HG02885 (cell line): ENCODE results near the gene GLUD1.
"Not testable (repeated sequence)": the region's sequence is repeated elsewhere in the genome, so short reads cannot be mapped to it uniquely, and the experiment has no call there.

Experiments used
- ATAC-seq: cut with Tn5 transposase; IDR thresholded peaks from one replicate; pipeline ENCODE4 v1.9.1; 2021; ENCODE audit warnings: mild to moderate bottlenecking; ENCODE audit not compliant: unreplicated experiment, poor library complexity

The GLUD1 gene

DNA sequence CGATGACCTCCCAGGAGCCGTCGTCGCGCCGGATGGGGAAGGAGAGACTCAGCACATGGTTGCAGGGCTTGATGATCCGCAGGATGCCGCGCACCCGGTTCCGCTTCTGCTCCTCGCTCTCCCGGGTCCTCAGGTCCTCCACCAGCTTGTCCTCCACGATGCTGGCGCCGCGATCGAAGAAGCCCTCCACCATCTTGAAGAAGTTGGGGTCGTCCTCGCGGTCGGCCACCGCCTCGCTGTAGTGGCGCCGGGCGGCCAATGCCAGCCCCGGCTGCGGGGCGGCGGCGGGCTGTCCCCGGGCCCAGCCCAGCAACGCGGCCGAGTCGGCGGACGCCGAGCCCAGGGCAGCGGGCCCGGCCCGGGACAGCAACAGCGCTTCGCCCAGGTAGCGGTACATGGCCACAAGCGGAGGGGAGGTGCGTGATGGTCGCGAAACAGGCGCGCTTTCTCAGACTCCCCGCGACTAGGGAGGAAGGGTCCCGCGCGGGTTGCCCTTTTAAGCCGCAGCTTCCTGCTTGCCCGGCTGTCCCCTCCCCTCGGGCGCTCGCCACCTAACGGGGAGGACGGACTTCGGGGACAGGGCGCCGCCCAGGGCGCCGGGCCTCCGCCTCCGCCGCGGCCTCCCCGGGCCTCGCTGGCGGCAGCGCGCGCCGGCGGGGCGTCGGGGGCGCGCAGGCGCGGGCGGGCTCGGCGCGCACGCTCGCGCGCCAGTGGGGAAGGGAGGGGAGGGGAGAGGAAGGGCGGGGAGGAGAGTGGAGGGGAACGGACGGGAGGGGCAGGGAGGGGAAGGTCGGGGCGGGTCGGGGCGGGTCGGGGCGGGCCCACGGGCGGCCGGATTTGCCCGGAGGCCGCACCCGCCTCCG lies at the start of gene GLUD1, which contains the start of gene SHLD2:
GLUD1 (minus strand) TSS at position 471 of the 863 bp plus-strand sequence; CDS start at position 397, 74 bp downstream.
SHLD2 (plus strand) TSS at position 834 of the 863 bp plus-strand sequence. CDS start 56,149 bp downstream, outside the sequence.
- peak; percentile 77 for ATAC-seq

DNA sequence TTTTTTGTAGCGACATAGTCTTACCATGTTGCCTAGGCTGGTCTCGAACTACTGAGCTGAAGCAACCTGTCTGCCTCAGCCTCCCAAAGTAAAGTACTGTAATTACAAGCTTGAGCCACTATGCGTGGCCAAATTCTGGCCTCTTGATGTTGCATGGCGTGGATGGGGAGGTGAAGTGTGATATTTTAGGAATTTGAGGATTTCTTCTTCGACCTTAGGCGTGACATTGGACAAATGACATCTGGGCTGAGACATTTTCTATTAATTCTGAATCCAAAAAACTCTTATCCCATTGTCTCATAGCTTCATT lies 48.4 kb upstream of the GLUD1 start:
- ATAC-seq = not testable (repeated sequence)

DNA sequence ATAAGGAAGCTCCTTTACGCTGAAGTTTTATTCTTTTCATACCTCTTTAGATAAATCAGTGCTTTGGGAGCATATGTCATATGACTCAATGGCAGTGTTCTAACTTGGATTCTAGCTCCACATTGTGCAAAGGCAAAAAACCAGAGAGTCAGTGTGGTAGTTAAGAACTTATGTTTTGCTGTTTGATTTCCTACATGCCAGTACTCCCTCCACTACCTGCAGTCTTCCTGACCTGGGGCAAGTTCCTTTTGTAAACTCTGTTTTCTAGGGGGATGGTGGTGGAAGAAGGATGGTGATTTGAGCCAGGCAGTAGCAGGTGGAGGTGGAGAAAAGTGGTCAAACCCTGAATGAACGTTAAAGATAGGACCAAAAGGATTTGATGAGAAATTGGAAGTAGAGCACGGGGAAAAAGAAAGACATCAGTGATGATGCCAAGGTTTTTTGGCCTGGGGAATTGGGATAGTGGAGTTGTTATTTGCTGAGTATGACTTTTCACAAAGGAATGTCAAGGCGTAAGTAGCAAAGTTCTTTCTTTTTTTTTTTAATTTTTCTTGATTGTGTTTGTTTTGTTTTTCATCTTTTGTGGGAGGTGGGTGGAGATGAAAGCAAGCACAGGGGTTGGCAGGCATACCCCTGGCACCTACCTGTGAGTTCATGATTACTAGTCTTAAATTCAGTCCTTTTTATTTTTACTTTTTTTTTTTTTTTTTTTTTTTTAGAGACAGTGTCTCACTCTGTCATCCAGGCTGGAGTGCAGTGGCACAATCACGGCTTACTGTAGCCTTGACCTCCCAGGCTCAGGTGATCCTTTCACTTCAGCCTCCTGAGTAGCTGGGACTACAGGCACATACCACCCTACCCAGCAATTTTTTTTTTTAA lies 47.8 kb upstream of the GLUD1 start:
- ATAC-seq = not testable (repeated sequence)

DNA sequence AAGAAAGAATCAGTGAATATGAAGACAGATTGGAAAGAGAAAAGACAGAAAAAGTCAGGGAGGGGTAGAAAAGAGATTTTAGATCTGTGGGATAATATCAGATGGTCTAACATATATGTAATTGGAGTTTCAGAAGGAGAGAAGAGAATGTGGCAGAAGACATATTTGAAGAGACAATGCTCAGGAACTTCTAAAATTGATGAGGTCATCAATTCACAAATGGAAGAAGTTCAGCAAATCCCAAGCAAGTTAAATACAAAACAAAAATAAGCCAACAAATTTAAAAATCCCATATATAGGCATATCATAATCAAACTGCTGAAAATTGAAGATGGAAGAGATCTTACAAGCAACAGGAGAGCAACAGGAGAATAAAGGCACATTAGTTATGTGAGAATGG lies 42.8 kb upstream of the GLUD1 start:
- ATAC-seq = not testable (repeated sequence)

DNA sequence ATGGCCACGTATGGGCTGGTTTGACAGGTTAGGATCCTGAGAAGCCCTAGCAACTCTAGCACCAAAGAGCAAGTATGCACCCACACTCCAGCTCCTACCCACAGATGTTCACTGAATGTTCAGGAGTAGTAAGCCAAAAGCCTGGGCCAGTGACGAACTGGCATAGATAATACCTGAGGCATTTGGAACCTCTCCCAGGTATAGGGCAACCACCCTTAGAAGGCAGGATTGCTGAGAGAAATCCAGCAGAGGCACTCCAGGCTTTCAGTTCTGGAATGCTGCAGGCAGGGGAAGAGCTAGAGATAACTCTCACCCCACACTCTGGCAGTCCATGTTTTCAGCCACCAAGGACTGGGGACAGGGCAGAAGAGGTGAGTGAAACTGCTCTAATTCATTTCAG lies 39.8 kb upstream of the GLUD1 start:
- ATAC-seq = not testable (repeated sequence)

DNA sequence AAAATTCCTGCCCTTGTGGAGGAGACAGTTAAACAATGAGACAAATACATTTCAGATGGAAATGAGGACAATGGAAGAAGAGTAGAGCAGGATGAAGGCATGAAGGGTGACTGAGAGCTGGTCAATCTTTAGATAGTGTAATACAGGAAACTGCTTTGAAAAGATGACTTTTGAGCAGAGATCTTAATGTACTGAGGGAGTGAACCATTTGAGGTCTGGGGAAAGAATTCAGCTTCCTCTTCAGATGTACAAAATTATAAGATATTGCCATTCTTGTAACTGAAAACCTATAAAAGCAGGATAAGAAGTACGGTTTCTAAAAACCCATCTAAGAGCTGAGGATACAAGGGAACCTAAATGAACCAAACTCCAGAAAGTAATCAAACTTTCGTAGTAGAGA lies 39.3 kb upstream of the GLUD1 start:
- not testable (repeated sequence) for ATAC-seq

DNA sequence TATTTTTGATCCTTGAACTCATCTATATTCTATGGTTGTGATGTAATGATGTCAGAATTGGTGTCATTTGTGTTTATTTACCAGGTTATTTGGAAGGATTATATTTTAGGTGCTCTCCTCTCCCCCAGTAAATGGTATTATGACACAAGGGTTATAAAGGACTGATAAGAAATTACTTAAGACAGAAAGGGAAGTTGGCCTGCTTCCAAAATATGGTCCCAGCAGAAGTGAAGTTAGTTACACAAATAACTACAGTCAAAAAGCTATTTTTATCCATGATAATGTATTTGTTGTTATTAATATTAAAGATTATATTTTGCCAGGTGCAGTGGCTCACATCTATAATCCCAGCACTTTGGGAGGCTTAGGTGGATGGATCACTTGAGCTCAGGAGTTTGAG lies 37.5 kb upstream of the GLUD1 start:
- not testable (repeated sequence) for ATAC-seq

DNA sequence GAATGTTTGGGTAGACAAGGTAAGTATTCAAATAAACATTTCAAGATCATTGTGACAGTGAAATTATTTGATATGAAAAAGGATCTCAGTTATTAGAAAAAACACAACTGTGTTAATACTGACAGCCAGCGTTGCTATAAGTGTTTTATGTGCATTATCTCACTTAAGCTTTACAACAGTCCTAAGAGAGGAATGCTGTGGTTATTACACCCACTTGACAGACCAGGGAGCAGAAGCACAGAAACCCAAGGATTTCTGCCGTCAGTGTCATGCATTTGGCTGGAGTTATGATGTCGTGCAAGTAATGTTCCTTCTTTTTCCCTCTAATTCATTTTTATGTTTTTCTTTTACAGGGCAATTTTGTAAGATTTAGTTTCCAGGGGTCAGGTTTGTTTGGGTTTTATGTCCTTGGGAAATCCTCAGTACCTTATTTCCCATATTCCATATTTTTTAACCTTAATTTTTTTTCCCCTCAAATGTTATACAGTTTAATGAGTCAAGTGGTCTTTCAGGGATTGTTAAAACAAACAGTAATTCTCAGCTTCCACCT lies 33.0 kb upstream of the GLUD1 start:
- ATAC-seq = not testable (repeated sequence)

DNA sequence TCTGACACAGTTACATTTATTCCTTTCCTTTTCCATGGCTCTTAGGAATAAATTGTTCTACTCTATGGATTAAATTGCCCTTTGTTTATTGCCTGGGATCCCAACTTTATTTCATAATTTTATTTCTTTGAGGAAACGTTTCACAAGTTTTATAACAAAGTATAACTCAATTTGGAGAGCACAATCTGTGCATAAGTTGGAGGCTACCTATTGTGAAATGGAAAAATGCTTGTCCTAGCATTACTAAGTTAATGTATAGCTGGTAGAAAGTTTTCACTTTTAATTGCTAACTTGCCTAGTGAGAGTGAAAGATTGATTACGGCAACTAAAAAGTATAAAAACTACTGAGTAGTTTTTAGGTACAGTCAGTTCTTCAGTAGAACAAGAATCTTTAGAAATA lies 32.4 kb upstream of the GLUD1 start:
- not testable (repeated sequence) for ATAC-seq

DNA sequence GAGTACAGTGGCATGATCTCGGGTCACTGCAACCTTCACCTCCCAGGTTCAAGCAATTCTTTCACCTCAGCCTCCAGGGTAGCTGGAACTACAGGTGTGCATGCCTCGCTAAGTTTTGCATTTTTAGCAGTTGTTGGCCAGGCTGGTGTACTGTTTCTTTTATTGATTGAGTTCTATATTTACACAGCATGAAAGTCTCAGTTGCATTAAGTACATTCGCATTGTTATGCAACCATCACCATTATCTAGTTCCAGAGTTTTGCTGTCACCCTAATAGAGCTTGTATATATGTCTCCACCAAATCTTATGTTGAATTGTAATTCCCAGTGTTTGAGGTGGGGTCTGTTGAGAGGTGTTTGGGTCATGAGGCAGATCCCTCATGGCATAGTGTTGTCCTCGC lies 28.7 kb upstream of the GLUD1 start:
- not testable (repeated sequence) for ATAC-seq

DNA sequence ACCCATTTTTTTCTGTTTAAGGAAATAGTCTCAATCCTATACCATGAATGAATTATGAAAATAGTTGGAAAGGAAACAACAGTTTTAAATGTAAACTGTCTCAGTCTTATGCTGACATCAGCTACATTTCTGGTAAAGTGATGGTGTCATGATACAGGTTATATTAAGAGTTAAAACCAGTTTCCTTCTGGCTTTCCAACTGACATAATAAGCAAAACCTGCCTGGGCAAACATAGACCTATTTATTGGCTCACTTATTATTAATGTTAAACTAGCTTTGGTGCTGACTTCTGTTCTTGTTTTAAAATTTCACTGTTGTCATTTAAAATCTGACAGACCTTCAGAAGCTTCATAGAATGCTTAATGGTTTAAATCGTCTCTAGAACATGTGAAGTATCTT lies 24.4 kb upstream of the GLUD1 start:
- not testable (repeated sequence) for ATAC-seq

DNA sequence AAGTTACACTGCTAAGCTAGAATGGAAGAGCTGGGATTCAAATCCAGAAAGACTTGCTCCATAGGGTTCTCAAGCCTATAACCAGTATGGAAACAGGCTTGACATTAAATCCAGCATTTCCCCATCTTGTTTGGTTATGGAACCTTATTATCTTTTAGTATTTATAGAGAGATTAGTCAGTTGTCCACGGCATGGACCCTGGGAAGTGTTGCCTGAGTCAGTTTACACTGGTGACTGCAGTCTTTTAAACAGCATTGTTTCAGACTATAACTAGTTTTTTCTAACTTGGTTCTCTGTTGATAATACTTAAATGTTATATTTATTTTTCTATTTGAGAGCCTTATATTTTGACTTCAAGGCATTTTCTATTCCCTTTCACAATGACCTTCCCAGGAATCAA lies 23.5 kb upstream of the GLUD1 start:
- ATAC-seq = not testable (repeated sequence)

DNA sequence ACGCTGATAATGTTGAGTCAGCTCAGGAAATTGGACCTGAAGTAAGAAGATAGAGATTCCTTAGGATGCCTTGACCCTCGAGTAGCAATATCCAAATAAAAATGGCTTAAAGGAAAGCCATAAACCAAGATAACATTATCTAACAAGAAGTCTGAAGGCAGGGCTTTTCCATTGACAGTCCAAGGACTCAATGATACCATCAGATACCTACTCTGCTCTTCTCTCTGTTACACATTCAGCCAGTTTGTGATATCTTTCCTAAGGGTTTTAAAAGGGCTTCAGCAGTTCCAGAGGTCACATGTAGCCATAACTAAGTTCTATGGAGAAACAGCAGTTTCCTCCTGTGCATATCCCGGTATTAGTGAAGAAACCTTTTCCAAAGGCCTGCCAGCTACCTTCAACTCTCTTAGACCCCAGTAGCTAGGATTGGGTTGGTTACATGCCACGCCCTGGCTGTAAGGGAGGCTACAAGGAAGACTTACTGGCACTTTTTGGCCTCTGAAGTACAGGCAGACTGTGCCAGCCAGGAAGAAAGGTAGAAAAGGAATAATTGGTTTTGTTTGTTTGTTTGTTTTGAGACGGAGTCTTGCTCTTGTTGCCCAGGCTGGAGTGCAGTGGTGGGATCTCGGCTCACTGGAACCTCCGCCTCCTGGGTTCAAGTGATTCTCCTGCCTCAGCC lies 10.9 kb upstream of the GLUD1 start:
- ATAC-seq = no peak

DNA sequence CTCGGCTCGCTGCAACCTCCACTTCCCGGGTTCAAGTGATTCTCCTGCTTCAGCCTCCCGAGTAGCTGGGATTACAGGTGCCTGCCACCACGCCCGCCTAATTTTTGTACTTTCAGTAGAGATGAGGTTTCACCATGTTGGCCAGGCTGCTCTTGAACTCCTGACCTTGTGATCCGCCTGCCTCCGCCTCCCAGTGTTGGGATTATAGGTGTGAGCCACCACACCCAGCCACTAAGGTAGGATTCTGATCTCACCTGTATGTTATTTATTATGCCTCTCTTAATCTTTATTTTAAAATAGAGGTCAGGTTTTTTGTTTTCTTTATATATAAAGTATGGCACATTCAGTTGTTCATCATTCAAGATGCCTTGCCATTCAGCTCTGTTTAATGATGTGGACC lies 10.1 kb upstream of the GLUD1 start:
- ATAC-seq = not testable (repeated sequence)

DNA sequence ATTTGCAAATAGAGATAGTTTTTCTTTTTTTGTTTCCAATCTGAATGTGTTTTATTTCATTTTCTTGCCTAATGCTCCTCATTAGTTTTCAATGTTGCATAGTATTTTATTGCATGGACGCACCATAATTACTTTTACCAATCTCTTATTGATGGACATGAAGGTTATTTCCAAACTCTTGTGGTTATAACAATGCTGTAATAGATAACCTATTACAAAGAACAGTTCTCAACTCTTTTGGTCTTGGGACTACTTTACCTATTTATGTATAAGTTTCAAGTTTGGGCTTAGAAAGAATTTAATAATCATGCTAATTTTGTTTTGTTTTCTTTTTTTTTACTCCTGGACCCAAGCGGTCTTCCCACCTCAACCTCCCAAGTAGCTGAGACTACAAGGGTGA lies 7.4 kb upstream of the GLUD1 start:
- ATAC-seq = no peak

DNA sequence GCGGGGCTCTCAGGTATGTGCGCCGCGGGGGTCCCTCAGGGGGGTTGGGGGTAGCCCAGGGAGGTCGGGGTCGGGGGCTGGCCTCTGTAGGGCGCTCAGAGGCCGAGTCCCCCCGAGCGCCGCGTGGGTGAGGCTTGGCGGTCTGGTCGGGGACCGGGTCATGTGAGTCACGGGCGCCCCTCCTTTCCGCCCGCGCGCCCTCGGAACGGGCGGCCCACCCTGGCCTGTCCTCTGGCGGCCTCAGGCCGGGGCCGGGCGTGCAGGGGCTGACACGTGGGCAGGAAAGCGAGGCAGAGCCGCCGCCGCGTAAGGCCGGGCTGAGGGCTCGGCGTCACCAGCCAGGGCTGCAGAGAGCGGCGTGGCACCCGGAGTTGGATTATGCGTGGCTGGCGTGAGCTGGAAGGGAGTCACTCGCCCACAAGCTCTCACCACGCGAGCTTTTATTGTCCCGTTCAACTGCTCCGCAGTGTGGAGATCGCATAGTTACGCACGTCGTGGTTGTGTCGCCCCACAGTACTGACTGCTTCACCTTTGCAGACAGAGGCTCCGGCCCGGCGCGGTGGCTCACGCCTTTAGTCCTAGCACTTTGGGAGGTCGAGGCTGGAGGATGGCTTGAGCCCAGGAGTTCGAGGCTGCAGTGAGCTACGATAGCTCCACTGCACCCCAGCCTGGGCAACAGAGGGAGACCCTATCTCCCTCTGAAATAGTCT lies 748 bp upstream of the GLUD1 start:
- peak; percentile 68 for ATAC-seq

DNA sequence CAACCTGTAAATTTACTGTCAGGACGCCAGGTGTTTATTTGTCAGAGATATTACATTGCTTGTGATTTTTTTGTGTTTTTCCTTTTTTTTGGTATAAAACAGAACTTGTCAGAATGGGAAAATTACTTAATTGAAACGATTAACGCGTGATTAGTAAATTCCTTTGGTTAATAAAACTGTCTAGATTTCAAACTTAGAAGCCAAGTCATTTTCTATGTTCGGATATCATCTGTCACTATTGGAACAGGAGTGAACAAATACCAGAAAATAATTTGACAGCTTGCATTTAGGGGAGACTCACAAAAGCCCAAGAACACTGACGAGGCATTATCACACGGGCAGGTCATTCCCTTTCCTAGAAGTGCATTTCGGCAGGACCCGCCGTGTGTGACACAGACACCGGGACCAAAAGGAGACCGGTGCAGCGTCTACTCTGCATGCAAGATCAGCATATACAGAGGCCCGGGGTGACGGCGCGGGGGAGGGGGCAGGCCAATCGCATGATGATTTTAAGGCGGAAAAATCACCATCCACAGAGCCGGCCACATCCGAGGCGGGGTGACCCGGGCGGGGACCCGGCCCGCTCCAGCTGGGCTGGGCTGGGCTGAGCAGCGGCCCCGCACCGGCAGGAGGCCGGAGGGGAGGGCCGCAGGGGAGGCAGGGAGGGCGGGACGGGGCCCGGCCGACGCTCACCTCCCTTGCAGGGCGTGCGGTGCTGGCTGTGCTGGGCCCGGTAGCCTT lies 841 bp downstream of the GLUD1 start:
- peak; percentile 23 for ATAC-seq

DNA sequence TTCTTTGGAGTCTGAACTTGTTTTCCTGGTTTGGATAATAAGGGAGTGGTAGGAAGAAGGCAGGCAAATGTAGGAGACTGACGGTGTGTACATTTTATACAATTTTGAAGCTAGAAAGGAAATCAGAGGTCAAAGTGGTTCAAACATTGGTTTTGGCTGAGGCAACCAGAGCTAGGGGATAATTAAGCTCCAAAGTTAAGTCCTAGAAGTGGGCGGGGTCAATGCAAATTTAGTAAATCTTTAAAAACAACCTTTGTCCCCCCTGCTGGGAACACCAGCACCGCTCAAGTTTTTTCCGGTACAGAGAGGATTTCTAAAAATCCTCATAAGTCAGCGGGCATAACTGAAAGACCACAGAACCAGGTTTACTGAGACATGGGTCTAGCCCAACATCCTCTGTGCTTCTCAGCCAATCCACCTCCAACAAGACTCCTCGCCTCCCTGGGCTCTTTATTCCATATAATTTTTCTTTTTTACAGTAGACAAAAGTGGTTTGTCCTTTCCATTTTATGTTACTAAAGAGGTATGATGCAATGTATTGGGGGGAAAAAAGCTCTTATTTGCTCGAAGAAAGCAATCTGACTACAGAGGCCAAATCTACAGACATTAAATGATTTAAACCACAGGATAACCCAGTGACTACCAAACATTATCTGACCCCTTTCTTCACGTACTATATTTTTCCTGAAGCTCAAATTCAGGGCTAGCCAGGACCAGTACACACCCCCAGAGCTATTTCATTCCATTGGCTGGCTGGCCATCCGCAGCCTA lies 1.6 kb downstream of the GLUD1 start:
- ATAC-seq = no peak
